Esophagus (tissue), 2 donors: ENCODE measurements around the gene ARFIP1. TPM values are rescaled to one million over a fixed set of nuclear protein-coding genes. Genes with fewer than 3 reads are reported as not detected.
"Not testable (repeated sequence)": the region's sequence is repeated elsewhere in the genome, so short reads cannot be mapped to it uniquely, and the experiment has no call there.

ENCODE experiments used
- H3K27ac ChIP-seq, 2 donors: one replicate each; pipeline ENCODE4 v1.5.1; 2013; ENCODE audit warnings: low read depth in 2 of 2, mild to moderate bottlenecking in 2 of 2, inconsistent platforms in 1 of 2, low read length in 1 of 2, moderate library complexity in 1 of 2
- H3K27me3 ChIP-seq, 2 donors: one replicate each; pipeline ENCODE4 v1.6.1; 2013; ENCODE audit warnings: low read length in 2 of 2, control low read depth in 1 of 2, mild to moderate bottlenecking in 1 of 2; ENCODE audit not compliant: insufficient read depth in 2 of 2, control insufficient read depth in 1 of 2
- H3K36me3 ChIP-seq, 2 donors: one replicate each; pipeline ENCODE4 v1.6.1; 2013; ENCODE audit warnings: low read length in 1 of 2; ENCODE audit not compliant: control insufficient read depth in 2 of 2, insufficient read depth in 2 of 2
- H3K4me1 ChIP-seq, 2 donors: one replicate each; pipeline ENCODE4 v1.6.1; 2013; ENCODE audit warnings: low read length in 1 of 2; ENCODE audit not compliant: control insufficient read depth in 2 of 2, insufficient read depth in 2 of 2
- H3K4me3 ChIP-seq, 2 donors: one replicate each; pipeline ENCODE4 v1.5.1; 2013; ENCODE audit warnings: low read length in 2 of 2, mild to moderate bottlenecking in 2 of 2, low read depth in 1 of 2, moderate library complexity in 1 of 2
- H3K9me3 ChIP-seq, 2 donors: one replicate each; pipeline ENCODE4 v1.6.1; 2013; ENCODE audit warnings: mild to moderate bottlenecking in 2 of 2, low read depth in 1 of 2, low read length in 1 of 2, moderate library complexity in 1 of 2; ENCODE audit not compliant: control insufficient read depth in 2 of 2, insufficient read depth in 1 of 2
- whole genome bisulfite sequencing, 2 donors: extraction: QIAGEN DNeasy Blood & Tissue Kit; methylation state at CpG; one replicate each; pipeline ENCODE4 v1.1.7; 2013; 5-methylcytosine and 5-hydroxymethylcytosine counted together
- polyA plus RNA-seq, 2 donors: library from polyadenylated mRNA; stranded (reverse); fragments of 200-250 nt; gene quantifications; one replicate each; pipeline ENCODE4 v1.2.3, GENCODE V29; 2013
- donor health status: healthy with polysubstance abuse.
- donor health status: Bipolar disorder and iron deficiency.

ARFIP1 gene
- polyA plus RNA-seq, 2 donors: 13.7 to 14.3 TPM

GRCh38 chr4:152854016-152854415 is 74.3 kb downstream of the ARFIP1 start:
- H3K4me3 ChIP-seq, H3K27me3 ChIP-seq, H3K4me1 ChIP-seq, H3K36me3 ChIP-seq, H3K9me3 ChIP-seq, H3K27ac ChIP-seq: not testable (repeated sequence)
- 91 to 93% methylated on average over 5 of the region's 5 CpGs for WGBS, 2 donors

GRCh38 chr4:152856960-152857359 is 77.2 kb downstream of the ARFIP1 start:
- no peaks in the 10 kb centered on the region for H3K27me3 ChIP-seq
- H3K4me3 ChIP-seq: no peak overlapping the region
- no peak overlapping the region for H3K27ac ChIP-seq
- 71 to 74% methylated on average over 4 of the region's 4 CpGs for WGBS, 2 donors
- H3K9me3 ChIP-seq: no peaks in the 10 kb centered on the region
- no peaks in the 10 kb centered on the region for H3K36me3 ChIP-seq
- H3K4me1 ChIP-seq: no peaks in the 10 kb centered on the region

- WGBS, 2 donors: 93 to 94% methylated on average over 6 of the region's 6 CpGs
- no peak overlapping the region for H3K4me3 ChIP-seq
- no peaks in the 10 kb centered on the region for H3K4me1 ChIP-seq
- H3K27me3 ChIP-seq: no peaks in the 10 kb centered on the region
- H3K9me3 ChIP-seq: no peaks in the 10 kb centered on the region
- no peaks in the 10 kb centered on the region for H3K36me3 ChIP-seq
- no peak overlapping the region for H3K27ac ChIP-seq
Measured at GRCh38 chr4:152858934-152859333, 79.2 kb downstream of the ARFIP1 start.

- Histone ChIP-seq H3K4me3 (no peak overlapping the region), H3K27me3 (no peaks in the 10 kb centered on the region), H3K9me3 (no peaks in the 10 kb centered on the region), H3K36me3 (no peaks in the 10 kb centered on the region), H3K27ac (no peak overlapping the region), H3K4me1 (no peaks in the 10 kb centered on the region)
Measured at GRCh38 chr4:152860046-152860445, 80.3 kb downstream of the ARFIP1 start.

GRCh38 chr4:152862608-152863007 is 82.9 kb downstream of the ARFIP1 start:
- 95% methylated on average over 1 of the region's 1 CpG for WGBS, 2 donors
- H3K36me3 ChIP-seq: no peaks in the 10 kb centered on the region
- no peak overlapping the region for H3K4me3 ChIP-seq
- H3K9me3 ChIP-seq: no peaks in the 10 kb centered on the region
- H3K4me1 ChIP-seq: no peaks in the 10 kb centered on the region
- no peaks in the 10 kb centered on the region for H3K27me3 ChIP-seq
- H3K27ac ChIP-seq: no peak overlapping the region

- Histone ChIP-seq H3K4me3 (no peak overlapping the region), H3K27ac (peak overlapping the region in 1 of 2 donors; percentile 31), H3K27me3 (no peaks in the 10 kb centered on the region), H3K9me3 (no peaks in the 10 kb centered on the region), H3K36me3 (no peaks in the 10 kb centered on the region), H3K4me1 (no peaks in the 10 kb centered on the region)
- 49 to 69% methylated on average over 2 of the region's 2 CpGs for WGBS, 2 donors
Measured at GRCh38 chr4:152864361-152864760, 84.6 kb downstream of the ARFIP1 start.

- 96 to 98% methylated on average over 31 to 41 of the region's 44 CpGs for WGBS, 2 donors
- H3K27me3 ChIP-seq, H3K4me3 ChIP-seq, H3K27ac ChIP-seq, H3K36me3 ChIP-seq, H3K9me3 ChIP-seq, H3K4me1 ChIP-seq: not testable (repeated sequence)
Measured at GRCh38 chr4:152866432-152866993, 86.8 kb downstream of the ARFIP1 start.

GRCh38 chr4:152870606-152871005 is 90.9 kb downstream of the ARFIP1 start:
- H3K36me3 ChIP-seq: no peaks in the 10 kb centered on the region
- no peak overlapping the region for H3K27ac ChIP-seq
- H3K9me3 ChIP-seq: no peaks in the 10 kb centered on the region
- WGBS, 2 donors: 72 to 73% methylated on average over 2 of the region's 2 CpGs
- no peak overlapping the region for H3K4me3 ChIP-seq
- no peaks in the 10 kb centered on the region for H3K27me3 ChIP-seq
- H3K4me1 ChIP-seq: no peaks in the 10 kb centered on the region

GRCh38 chr4:152875261-152875660 is 95.5 kb downstream of the ARFIP1 start:
- no peaks in the 10 kb centered on the region for H3K9me3 ChIP-seq
- no peaks in the 10 kb centered on the region for H3K27me3 ChIP-seq
- no peaks in the 10 kb centered on the region for H3K4me1 ChIP-seq
- H3K27ac ChIP-seq: no peak overlapping the region
- H3K36me3 ChIP-seq: no peaks in the 10 kb centered on the region
- no peak overlapping the region for H3K4me3 ChIP-seq

- Histone ChIP-seq H3K4me3 (no peak overlapping the region), H3K9me3 (no peaks in the 10 kb centered on the region), H3K27ac (no peak overlapping the region), H3K27me3 (no peaks in the 10 kb centered on the region), H3K4me1 (no peaks in the 10 kb centered on the region), H3K36me3 (peaks cover 0 to under 1% of the 10 kb centered on the region in 2 donors)
- 95 to 100% methylated on average over 1 of the region's 1 CpG for WGBS, 2 donors
Measured at GRCh38 chr4:152877868-152878267, 98.1 kb downstream of the ARFIP1 start.
